GM19099 (cell line): ENCODE measurements around the gene SLC15A3.

Experiments used
- POLR2A ChIP-seq: IDR thresholded peaks from 3 replicates; pipeline ENCODE4 v1.6.1; 2011; ENCODE audit warnings: low read depth; ENCODE audit not compliant: insufficient read length; ENCODE audit errors: extremely low read depth

The SLC15A3 gene

DNA sequence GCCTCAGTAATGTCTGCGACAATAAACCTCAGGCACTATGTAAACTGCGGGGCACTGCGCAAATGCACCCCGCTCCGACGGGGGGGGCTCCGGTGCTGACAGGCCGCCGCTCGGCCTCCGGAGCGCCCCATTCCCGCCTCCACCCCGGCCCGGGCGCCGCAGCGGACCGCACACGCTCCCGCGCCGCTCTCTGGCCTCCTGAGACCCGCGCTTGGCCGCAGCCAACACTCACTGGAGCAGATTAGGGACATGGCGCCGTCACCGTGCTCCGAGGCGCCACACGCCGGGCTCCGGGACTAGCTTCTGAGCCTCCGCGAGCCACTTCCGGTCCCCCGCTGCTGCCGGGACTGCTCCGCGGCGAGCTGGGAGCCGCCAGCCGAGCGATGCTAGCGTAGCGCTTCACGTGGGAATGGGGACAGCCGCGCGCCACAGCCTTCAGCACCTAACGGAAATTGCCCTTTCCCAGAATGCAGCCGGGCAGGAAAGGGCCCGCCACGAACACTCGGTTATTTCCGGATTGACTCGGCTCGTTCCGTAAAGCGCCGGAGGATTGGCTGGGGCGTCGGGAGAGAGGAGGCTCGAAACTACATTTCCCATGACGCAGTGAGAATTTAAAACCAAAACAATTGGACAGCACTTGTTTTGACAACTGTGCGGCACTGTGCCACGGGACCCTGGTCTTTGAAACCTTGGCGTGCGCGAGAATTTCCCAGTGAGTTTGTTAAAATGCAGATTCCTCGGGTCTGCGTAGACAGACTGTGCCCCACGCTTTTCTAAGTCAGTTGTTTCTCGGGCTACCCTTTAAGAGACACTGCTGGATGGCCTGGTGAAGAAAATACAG lies 45.6 kb downstream of the SLC15A3 start, which contains the start of gene PRPF19:
Gene PRPF19 (minus strand): TSS at position 454 of the 841 bp plus-strand sequence. CDS start 203 bp downstream, at position 251.
- peak; percentile 96 for TF ChIP-seq POLR2A

DNA sequence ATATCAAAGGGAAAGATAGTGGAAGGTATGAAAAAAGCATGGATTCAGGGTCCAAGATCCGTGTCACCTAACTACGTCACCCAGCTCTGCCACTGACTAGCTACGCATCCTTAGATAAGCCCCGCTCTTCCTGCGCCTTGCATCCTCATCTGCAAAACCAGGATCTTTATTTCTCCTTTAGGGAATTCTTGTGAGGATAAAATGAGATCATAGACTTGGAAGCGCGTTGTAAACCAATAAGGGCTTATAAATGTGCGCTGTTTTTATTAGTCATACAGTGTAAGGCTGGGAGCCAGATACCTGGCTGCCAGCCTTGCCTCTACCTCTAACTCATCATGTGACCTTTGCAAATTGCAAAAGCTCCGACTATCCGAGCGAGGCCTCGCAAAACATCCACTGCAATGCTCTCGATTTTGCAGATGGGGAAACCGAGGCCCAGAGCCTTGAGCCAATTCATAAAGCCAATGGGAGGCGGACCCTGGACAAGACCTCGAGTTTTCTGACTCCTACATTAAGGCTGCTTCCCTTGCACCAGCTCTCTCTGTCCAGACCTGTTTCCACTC lies 46.3 kb downstream of the SLC15A3 start:
- no peak for TF ChIP-seq POLR2A

DNA sequence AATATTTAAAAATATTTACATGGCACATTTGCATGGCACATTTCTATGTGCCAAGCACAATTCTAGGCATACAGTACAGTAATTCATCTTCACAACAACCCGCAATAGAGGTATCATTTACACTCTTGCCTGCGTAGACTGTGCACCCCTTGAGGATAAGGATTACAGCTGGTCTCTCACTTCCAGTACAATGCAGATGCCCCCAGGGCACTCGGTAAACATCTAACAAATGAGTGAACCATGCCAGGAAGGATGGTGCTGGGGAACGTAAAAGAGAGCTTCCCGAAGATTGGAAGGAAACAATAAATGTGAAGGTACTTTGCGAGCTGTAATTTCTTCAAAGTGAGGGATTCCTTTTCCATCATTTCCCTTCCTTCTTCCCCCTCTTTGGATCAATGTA lies 46.9 kb downstream of the SLC15A3 start:
- TF ChIP-seq POLR2A: no peak

DNA sequence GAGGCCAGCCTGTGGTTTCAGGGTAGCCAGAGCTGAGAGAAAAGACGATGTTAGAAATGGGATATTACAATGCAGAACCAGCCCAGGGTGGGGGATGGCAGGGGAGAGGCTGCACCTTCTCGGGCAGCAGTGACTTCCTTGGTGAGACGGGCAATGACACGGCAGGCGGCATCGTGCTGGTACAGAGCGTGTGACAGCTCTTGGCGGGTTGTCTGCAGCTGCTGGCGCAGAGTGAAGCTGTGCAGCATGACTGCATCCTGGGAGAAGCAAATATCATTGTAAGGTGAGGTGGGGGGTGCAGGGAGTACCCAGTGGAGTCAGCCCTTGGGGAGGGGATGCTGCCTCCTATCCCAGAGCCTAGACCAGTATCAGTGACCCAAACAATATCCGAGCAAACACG lies 49.4 kb downstream of the SLC15A3 start:
- no peak for TF ChIP-seq POLR2A

DNA sequence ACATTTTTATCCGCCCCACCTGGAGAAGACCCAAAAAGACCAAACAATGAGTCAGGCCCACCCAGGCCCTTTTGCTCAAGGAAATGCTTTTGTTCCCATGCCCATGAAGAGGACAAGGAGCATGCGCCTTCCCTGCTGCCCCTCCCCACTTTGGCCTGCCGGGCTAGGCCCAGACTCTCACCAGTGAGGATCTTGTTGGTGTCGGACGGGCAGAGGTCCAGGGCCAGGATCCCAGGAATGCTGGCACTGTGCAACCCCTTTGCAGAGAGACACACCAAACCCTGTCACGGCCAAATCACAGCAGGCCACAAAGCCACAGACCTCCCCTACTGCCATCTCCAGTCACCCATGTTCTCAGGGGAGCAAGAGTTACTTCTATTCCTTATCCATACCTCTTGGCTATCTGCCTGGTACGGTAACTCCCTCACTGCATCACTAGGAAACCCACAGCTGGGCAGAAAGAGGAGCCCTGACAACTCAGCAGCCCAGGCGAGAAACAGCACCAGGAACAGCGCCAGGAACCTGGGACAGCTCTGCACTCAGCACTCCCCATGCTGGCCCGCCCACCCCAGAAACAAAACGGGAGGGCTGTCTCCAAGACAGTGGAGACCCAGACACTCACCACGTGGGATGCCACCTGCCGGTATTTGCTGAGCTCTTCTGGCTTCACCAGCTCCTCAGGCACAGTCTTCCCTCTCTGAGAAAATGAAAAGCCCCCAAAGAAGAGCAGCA lies 51.1 kb downstream of the SLC15A3 start:
- TF ChIP-seq POLR2A: no peak

DNA sequence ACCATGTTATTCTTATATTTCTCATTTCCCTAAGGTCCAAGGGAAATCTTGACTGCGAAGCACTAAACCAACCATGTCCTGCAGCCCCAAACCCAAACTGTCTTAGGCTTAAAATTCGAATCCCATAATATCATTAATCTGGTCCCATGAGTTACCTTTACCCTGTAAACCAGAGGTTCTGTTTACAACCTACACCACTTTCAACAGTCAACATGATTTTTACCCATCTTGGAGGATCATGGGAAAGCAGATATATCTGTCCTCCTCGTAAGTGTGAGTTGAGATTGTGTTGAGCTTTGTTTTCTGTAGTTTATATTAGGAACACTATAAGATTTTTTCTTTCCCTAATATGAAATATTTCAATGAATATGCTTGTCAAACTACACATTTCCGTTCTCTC lies 52.0 kb downstream of the SLC15A3 start:
- TF ChIP-seq POLR2A: no peak

DNA sequence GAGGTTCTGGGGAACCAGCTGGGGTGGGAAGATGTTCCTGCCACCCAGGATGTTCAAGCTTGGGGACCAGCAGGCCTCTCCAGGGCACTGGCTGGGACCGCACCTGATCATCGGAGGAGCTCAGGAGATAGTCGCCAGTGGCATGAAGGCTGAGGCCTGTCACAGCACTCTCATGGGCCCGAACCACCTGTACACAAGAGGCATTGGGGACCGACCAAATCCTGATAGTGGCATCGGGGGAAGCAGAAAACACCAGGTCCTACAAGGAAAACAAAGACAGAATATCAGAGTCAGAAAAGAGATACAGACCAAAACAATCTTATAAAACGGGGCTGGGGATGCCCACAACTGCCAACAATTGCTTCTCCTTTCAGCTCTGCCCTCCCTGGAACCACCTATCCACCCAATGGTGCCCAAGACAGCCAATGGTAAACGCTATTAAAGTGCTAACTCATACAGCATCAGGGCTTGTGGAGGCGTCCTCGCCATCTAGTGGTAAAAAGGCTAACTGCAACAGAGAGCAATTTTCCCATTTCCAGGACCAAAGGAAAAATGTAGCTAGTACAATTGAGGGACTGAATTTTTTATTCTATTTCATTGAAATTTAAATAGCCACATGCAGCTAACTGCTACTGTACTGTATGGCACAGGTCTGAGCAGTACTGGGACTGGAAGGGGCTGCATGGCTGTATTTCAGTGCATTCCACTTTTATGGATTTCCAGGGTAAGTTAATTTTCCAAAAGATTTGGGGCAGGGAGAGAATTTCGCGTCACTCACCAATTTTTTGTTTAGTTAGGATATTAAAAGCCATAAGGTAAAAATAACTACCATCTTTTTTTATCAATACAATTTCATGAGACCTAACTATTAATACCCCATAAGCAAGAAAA lies 52.7 kb downstream of the SLC15A3 start:
- no peak for TF ChIP-seq POLR2A

DNA sequence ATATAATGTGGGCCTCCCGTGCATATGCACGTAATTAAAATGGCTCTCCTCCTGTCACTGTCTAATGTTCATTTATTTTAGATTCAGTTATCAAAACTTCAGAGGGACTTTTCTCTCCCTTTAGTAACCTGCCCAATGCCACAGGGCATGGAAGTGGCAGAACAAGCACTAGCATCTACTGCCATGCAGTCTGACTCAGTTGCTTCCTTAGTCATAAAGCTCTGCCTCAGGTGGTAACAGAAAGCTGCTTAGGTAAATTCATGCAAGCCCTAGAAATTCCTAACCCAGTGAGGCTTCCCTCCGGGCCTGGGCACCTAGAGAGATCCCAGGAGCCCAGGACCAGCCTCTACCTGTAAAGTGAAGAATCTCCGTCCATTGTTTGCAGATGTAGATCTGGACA lies 54.5 kb downstream of the SLC15A3 start:
- no peak for TF ChIP-seq POLR2A

DNA sequence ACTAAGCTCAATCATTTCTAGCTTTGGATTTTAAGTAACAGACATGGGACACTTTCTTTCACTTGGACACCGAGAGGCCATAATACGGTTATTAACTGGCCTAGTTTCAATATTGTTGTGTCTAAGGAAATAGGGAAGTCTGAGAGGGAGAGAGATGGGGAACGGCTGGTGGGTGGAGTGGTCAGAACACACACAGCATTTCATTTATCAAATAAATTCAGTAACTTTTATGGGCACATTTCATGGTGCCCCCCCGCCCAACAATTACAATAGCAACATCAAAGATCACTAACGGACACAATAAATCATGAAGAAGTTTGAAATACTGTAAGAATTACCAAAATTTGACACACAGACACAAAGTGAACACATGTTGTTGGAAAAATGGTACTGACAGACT lies 56.3 kb downstream of the SLC15A3 start:
- TF ChIP-seq POLR2A: no peak

DNA sequence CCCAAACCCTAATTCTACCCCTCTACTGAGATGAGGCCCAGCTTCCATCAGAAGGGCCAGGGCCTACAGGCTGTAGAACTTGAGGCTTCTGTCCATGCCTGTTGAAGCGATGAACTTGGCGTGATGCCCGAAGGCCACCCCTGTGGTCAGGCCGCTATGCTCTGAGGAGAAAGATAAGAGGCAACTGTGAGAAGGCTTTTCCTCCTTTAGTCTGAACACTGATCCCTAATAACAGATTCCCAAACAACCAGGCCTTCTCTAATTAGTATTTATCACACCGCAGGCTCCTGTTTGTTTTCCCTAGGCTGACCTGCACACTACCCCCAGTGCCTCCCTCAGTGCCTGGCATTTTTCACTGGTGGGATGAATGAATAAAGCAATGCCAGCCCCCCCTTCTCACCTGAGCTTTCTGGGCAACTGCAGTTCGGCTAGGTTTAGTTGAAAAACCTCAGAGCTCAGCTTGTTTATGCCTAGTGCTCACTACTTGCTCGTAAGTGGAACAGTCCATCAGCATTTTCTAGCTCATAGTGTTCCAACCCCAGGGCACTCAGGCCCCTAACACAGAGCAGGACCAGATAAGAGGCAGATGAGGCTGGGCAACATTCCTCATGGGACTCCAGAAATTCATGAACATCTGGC lies 60.8 kb downstream of the SLC15A3 start:
- TF ChIP-seq POLR2A: no peak

DNA sequence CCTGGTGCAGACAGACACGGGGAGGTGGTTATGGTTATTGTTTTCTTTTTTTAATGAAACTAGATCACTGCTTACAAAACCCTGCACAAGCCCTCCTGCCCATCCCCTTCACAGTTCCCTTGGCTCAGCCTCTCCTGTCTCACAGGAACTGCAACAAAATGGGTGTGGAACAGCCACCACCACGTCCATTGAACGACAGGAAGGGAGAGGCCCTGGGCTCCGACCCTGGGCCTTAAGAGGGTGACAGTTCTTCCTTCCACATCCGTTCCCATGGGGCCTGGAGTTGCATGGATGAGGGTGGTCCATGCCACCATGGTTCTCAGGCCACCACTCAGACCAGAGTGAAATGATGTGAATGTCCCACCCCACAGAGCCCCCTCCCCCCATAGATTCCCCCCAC lies 61.3 kb downstream of the SLC15A3 start:
- no peak for TF ChIP-seq POLR2A

DNA sequence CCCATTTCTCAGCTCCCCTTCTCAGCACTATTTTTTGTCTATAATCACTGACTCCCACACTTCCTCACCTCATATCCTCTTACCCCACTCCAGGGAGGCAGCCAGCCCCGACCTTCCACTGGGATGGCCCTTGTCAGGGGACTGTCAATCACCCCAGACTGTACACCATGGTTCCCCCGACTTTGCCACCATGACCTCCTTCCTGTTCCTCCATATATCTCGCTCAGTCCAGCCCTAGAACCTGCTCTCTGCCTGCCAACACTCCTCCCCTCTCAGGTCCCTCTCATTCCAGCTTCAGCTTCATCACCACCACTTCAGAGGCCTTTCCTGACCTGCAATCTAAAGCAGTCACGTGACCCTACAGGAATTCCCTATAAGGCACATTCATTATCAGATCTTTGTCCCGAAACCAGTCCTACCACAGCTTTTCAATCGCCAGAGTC lies 62.1 kb downstream of the SLC15A3 start:
- TF ChIP-seq POLR2A: no peak

DNA sequence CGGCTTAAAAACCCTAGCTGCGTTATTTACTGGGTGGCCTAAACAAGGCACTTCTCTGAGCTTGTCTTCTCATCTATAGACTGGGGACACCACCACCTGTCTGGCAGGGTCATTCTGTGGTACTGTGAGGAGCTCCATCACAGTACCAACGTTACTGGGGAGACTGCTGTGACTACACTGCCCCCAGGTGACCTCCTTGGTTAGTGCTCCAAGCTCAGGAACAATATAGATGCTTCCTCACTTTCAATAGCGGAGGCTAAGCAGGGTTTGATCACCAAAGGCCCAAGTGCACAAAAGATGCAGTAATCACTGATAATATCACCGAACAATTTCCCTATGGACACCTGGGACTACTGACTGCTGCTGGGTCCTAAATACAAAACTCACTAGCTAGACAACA lies 64.4 kb downstream of the SLC15A3 start:
- no peak for TF ChIP-seq POLR2A
